Right renal cortex interstitium (tissue), 3 donors: Measurements from ENCODE around the gene DMRTA1. TPM values are rescaled to one million over a fixed set of nuclear protein-coding genes. Genes with fewer than 3 reads are reported as not detected.
"Not testable (repeated sequence)": the region's sequence is repeated elsewhere in the genome, so short reads cannot be mapped to it uniquely, and the experiment has no call there.

Source experiments
- DNase-seq, 3 donors: peaks; one replicate each; pipeline ENCODE4 v3.0.0-alpha.2; 2013; ENCODE audit warnings: low read depth in 3 of 3, low spot score in 2 of 3
- polyA plus RNA-seq, 3 donors: library from polyadenylated mRNA; unstranded; fragments of 120-200 nt; gene quantifications; one replicate each; pipeline ENCODE4 v1.2.1, GENCODE V29; 2013; ENCODE audit not compliant: insufficient read length in 3 of 3

DMRTA1 gene
- polyA plus RNA-seq, 3 donors: 1.9 to 2.5 (median 2.0) TPM

GRCh38 chr9:22457448-22457847, 10.8 kb downstream of the DMRTA1 start:
- DNase-seq: no peak

- DNase-seq: no peak
Measured at GRCh38 chr9:22463205-22463604, 16.6 kb downstream of the DMRTA1 start.

- DNase-seq: peak in 1 of 3 donors; percentile 23
Measured at GRCh38 chr9:22469928-22470544, 23.4 kb downstream of the DMRTA1 start.

- DNase-seq: no peak
Measured at GRCh38 chr9:22481566-22481965, 34.9 kb downstream of the DMRTA1 start.

GRCh38 chr9:22483528-22484070, 37.0 kb downstream of the DMRTA1 start:
- no peak for DNase-seq

- DNase-seq: not testable (repeated sequence)
Measured at GRCh38 chr9:22496197-22496596, 49.6 kb downstream of the DMRTA1 start.
